Neural crest cell (in vitro differentiated cells): ENCODE data around the gene TMCO4. TPM values are rescaled to one million over a fixed set of nuclear protein-coding genes. Genes with fewer than 3 reads are reported as not detected.

ENCODE experiments used
- DNase-seq: peaks from one replicate; pipeline ENCODE4 v3.0.0; 2021; ENCODE audit warnings: low read depth, mixed read lengths, low spot score
- H3K27ac Mint-ChIP-seq: one replicate; pipeline ENCODE4 v1.8.0; 2021; ENCODE audit warnings: mild to moderate bottlenecking, mixed read lengths; ENCODE audit not compliant: unreplicated experiment
- H3K27me3 Mint-ChIP-seq: 2 replicates; pipeline ENCODE4 v1.8.0; 2021; ENCODE audit warnings: low read depth, mild to moderate bottlenecking, mixed read lengths
- H3K36me3 Mint-ChIP-seq: 2 replicates; pipeline ENCODE4 v1.8.0; 2021; ENCODE audit warnings: low read depth, mild to moderate bottlenecking, mixed read lengths
- H3K4me1 Mint-ChIP-seq: 2 replicates; pipeline ENCODE4 v1.8.0; 2021; ENCODE audit warnings: mixed read lengths
- H3K4me3 Mint-ChIP-seq: one replicate; pipeline ENCODE4 v1.8.0; 2021; ENCODE audit warnings: mild to moderate bottlenecking, mixed read lengths
- H3K9me3 Mint-ChIP-seq: 2 replicates; pipeline ENCODE4 v1.8.0; 2021; ENCODE audit warnings: mixed read lengths
- CTCF ChIP-seq: fragments of 200-600 bp; sonication (generic); conservative IDR thresholded peaks from 2 replicates; pipeline ENCODE4 v1.5.0; 2021; ENCODE audit warnings: antibody characterized with exemption, mild to moderate bottlenecking
- total RNA-seq: library from RNA; stranded (reverse); gene quantifications from 2 replicates; pipeline ENCODE4 v1.2.1, GENCODE V29; 2021

Gene TMCO4
- total RNA-seq, 1 donor from 2014 or later: 0.75 TPM

GRCh38 chr1:19765623-19766022 lies 34.1 kb downstream of the TMCO4 start:
- Mint-ChIP-seq H3K27ac (no peak overlapping the region), H3K4me3 (no peak overlapping the region), H3K36me3 (no peaks in the 10 kb centered on the region), H3K4me1 (peaks cover 32% of the 10 kb centered on the region), H3K9me3 (no peaks in the 10 kb centered on the region), H3K27me3 (peaks cover 20% of the 10 kb centered on the region)
- no peak for DNase-seq
- no peak for TF ChIP-seq CTCF

- no peaks in the 10 kb centered on the region for H3K36me3 Mint-ChIP-seq
- H3K27ac Mint-ChIP-seq: no peak overlapping the region
- no peak for TF ChIP-seq CTCF
- H3K27me3 Mint-ChIP-seq: peaks cover 21% of the 10 kb centered on the region
- H3K4me3 Mint-ChIP-seq: no peak overlapping the region
- H3K9me3 Mint-ChIP-seq: no peaks in the 10 kb centered on the region
- H3K4me1 Mint-ChIP-seq: peaks cover 30% of the 10 kb centered on the region
- DNase-seq: no peak
Measured at GRCh38 chr1:19764848-19765247, 34.9 kb downstream of the TMCO4 start.

- peak; percentile 73 for TF ChIP-seq CTCF
- Mint-ChIP-seq H3K4me1 (peaks cover 16% of the 10 kb centered on the region), H3K27me3 (peaks cover 21% of the 10 kb centered on the region), H3K36me3 (no peaks in the 10 kb centered on the region), H3K9me3 (no peaks in the 10 kb centered on the region), H3K4me3 (no peak overlapping the region), H3K27ac (no peak overlapping the region)
- peak; percentile 56 for DNase-seq
Measured at GRCh38 chr1:19762175-19762779, 37.4 kb downstream of the TMCO4 start.

- Mint-ChIP-seq H3K36me3 (no peaks in the 10 kb centered on the region), H3K4me1 (no peaks in the 10 kb centered on the region), H3K9me3 (no peaks in the 10 kb centered on the region), H3K4me3 (no peak overlapping the region), H3K27ac (no peak overlapping the region), H3K27me3 (peaks cover 27% of the 10 kb centered on the region)
- DNase-seq: no peak
- no peak for TF ChIP-seq CTCF
Measured at GRCh38 chr1:19759740-19760089, 40.0 kb downstream of the TMCO4 start.

- no peaks in the 10 kb centered on the region for H3K4me1 Mint-ChIP-seq
- no peak for TF ChIP-seq CTCF
- no peak overlapping the region for H3K27ac Mint-ChIP-seq
- H3K9me3 Mint-ChIP-seq: no peaks in the 10 kb centered on the region
- H3K36me3 Mint-ChIP-seq: no peaks in the 10 kb centered on the region
- peaks cover 27% of the 10 kb centered on the region for H3K27me3 Mint-ChIP-seq
- no peak overlapping the region for H3K4me3 Mint-ChIP-seq
- DNase-seq: no peak
Measured at GRCh38 chr1:19758227-19758830, 41.4 kb downstream of the TMCO4 start.
